Jurkat, Clone E6-1 (cell line): ENCODE measurements around the gene MAPKBP1.
A peak's percentile ranks its signal among the peaks of the same experiment; 100 is the strongest.
"Not testable (repeated sequence)": the region's sequence is repeated elsewhere in the genome, so short reads cannot be mapped to it uniquely, and the experiment has no call there.

Source experiments
- DNase-seq: peaks from one replicate; pipeline ENCODE4 v3.0.0-alpha.2; 2011; ENCODE audit warnings: low read depth, low spot score
- H3K4me3 ChIP-seq: 2 replicates; pipeline ENCODE4 v1.5.1; 2011; ENCODE audit warnings: mild to moderate bottlenecking, low read length, control low read depth, moderate library complexity

The MAPKBP1 gene

GRCh38 chr15:41820791-41821423 lies 46.6 kb downstream of the MAPKBP1 start:
- DNase-seq: no peak
- no peak overlapping the region for H3K4me3 ChIP-seq

DNA sequence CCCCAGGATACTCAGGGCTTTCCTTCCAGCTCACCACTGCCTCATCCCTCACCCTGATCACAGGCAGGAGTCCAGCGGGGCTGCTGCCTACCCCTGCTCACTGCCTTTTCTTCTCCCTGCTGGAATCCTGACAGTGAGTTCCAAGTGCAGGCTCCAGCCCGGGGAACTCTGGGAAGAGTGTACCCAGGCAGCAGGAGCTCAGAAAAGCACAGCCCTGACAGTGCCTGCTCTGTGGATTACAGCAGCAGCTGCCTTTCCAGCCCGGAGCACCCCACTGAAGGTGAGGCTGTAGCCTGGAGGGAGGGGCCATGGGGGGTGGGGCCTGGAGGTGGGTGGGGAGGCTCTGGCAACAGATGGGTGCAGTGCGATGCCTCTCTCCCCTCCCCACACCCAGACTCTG lies 47.5 kb downstream of the MAPKBP1 start:
- no peak overlapping the region for H3K4me3 ChIP-seq
- DNase-seq: no peak

DNA sequence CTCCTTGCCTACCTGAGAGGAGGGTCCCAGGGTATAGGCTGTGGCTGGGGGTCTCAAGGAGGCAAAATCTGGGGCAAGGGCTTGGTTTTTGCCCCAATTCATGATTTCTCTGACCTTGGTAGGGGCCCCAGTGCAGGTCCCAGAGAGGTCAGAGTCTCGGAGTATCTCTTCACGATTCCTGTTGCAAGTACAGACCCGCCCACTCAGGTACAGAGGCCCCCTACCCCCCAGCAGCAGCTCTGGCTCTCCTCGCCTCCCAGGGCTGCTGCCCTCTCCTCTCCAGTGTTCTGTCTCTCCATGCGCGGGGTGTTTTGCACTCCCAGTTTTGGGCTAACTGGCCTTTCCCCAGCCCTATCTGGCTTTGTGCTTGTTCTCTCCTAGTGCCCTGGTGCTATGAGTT lies 48.2 kb downstream of the MAPKBP1 start:
- H3K4me3 ChIP-seq: no peak overlapping the region
- no peak for DNase-seq

DNA sequence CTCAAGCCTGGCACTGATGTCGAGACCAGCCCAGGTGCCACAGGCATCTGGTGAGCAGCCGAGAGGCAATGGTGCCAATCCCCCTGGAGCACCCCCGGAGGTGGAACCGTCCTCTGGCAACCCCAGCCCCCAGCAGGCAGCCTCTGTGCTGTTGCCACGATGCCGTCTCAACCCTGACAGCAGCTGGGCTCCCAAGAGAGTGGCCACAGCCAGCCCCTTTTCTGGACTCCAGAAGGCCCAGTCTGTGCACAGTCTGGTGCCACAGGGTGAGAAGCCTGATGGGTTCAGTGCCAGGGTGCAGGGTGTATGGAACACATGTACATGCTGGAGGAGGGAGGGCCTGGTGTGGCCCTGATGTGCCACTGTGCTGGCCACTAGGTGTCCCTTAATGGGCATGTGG lies 48.7 kb downstream of the MAPKBP1 start:
- H3K4me3 ChIP-seq: no peak overlapping the region
- DNase-seq: no peak

DNA sequence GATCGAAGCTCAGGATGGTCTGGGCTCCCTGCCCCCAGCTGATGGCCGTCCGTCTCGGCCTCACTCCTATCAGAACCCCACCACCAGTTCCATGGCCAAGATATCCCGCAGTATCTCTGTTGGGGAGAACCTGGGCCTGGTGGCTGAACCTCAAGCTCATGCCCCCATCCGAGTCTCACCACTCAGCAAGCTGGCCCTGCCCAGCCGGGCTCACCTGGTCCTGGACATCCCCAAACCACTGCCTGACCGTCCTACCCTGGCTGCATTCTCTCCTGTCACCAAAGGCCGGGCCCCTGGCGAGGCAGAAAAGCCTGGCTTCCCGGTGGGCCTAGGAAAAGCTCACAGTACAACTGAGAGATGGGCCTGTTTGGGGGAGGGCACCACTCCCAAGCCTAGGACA lies 49.2 kb downstream of the MAPKBP1 start:
- DNase-seq: no peak
- H3K4me3 ChIP-seq: no peak overlapping the region

- H3K4me3 ChIP-seq: no peak overlapping the region
- DNase-seq: no peak
These were observed 49.9 kb downstream of the MAPKBP1 start for GRCh38 chr15:41824062-41824745.

GRCh38 chr15:41825145-41825544 lies 50.9 kb downstream of the MAPKBP1 start:
- H3K4me3 ChIP-seq: no peak overlapping the region
- DNase-seq: no peak

- DNase-seq: no peak
- H3K4me3 ChIP-seq: no peak overlapping the region
These were observed 51.6 kb downstream of the MAPKBP1 start for GRCh38 chr15:41825572-41826535.

GRCh38 chr15:41827290-41827879 lies 53.1 kb downstream of the MAPKBP1 start:
- H3K4me3 ChIP-seq: peak overlapping the region; percentile 87
- DNase-seq: no peak

DNA sequence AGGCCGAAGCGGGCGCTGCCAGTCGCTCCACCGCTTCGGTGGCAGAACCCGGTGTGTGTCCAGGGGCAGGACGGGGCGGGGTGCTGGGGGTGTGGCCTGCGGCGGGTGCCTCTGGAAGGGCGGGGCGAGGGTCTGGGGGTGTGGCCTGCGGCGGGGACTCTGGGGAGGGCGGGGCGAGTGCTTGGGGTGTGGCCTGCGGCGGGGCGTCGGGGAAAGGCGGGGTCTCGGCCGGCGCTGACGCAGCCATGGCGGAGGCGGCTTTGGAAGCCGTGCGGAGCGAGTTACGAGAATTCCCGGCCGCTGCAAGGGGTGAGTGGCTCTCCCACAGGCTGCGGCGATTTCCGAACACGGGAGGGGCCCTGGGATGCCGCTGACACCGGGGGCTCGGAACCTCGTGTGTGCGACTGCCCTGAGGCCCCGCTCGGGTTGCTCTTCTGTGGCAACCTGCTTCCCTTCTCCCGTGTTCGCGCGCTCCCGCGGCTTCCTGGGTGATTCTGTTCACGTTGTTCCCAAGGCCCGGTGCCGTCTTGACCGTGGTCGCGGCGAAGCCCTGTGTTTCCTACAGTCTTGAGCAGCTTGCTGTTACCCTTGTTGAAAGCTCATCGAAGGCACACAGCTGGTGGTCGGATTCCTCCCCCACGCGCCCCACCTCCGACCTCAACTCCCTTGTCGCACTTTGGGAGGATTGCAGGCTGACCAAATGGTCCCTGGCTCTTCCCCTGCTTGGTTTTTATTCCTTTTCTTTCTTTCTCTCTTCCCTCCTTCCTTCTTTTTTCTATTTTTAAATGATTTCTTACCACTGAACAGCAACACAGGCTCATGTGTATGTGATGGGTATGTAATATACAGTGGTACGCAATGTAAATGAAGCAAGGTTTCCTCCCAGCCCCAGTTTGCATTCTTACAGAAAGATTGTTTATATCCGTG lies 53.9 kb downstream of the MAPKBP1 start, which contains the start of gene JMJD7:
Gene JMJD7, plus strand, starts transcription at position 213 of the 927 bp plus-strand sequence. Its CDS starts 33 bp downstream, at position 246.
- peak; percentile 62 for DNase-seq
- H3K4me3 ChIP-seq: peak within 1 kb of the TSS; percentile 87

DNA sequence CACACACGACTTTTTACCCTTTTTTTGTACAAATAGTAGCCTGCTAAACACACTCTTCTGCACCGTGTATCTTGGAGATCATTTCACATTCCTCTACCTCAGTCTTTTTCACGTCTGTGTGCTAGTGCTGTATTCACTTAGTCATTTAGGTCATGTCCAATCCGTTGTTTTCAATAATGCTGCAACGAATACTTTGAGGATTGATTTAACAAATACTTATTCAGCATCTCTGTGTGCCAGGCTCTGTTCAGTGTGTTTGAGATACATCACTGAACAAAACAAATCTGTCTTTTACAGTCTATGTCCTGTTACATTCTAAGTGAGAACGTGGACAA lies 54.5 kb downstream of the MAPKBP1 start:
- peak overlapping the region; percentile 87 for H3K4me3 ChIP-seq
- DNase-seq: no peak

DNA sequence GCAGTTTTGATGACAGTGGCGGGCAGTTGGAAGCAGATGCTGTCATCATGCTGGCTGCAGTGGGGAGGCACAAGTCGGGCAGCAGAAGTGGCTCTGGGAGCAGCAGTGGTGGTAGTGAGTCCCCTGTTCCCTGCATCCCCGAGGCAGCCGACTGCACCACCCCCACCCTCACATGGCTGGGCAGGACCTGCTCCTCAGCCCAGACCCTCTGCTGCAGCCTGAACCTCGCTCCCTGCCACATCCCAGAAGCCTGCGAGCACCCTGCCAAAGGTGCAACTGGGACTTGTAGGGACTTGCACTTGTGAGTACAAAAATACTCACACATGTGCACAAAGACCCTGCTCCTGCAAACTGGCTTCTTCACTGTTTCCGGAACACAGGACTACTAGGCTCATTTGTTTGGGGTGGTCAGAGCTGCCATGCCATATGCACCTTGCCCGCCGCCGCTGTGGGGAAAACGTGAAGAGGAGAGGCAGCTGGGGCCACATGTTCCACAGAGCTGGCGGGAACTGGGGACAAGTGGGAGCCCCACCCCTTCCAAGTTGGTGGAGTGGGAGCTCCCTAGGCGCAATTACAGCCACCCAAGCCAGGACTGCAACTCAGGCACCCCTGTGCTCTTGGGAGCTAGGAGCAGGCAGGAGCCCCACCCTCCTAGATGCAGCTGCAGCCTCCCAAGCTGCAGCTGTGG lies 55.8 kb downstream of the MAPKBP1 start:
- no peak for DNase-seq
- no peak overlapping the region for H3K4me3 ChIP-seq

- peak; percentile 82 for DNase-seq
These were observed 57.0 kb downstream of the MAPKBP1 start for GRCh38 chr15:41831291-41831690.

DNA sequence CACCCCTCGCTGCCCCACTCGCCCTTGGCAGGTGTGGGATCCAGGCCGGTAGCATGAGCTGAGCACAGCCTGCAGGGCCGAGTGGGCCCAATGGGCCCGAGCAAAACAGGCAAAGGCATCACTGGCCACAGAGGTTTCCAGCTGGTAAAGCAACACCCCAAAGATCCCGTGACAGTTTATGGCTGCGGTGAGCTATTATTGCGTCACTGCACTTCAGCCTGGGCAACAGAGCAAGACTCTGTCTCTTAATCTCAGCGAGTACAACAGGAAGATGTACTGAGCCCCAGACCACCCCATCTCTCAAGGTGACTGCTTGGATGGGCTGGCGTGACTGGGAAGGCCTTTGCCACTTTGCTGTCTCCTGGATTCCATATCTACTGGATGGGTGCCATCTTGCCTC lies 57.9 kb downstream of the MAPKBP1 start:
- H3K4me3 ChIP-seq: no peak overlapping the region
- no peak for DNase-seq

More at GRCh38 chr15:41831291-41831690, 57.0 kb downstream of the MAPKBP1 start:
- H3K4me3 ChIP-seq: not testable (repeated sequence)

DNA sequence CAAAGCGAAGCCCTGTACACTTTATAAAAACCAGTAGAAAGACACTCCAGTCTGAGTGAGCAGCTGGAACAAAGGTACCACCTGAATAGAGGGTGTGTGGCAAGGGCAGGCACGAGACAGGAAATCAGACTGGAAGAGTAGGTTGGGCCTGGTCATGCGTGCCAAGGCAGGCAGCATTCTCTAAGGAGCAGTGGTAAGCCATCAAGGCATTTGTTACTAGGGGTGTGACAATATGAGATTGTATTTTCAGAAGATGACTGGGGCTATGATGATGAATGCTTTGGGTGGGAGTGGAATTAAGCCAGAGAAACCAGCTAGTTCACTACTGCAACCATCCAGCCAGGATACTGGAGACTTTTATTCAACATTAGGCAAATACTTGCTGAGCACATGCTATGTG lies 58.6 kb downstream of the MAPKBP1 start:
- DNase-seq: peak; percentile 44
- no peak overlapping the region for H3K4me3 ChIP-seq

GRCh38 chr15:41834096-41834495 lies 59.8 kb downstream of the MAPKBP1 start:
- no peak overlapping the region for H3K4me3 ChIP-seq
- no peak for DNase-seq

DNA sequence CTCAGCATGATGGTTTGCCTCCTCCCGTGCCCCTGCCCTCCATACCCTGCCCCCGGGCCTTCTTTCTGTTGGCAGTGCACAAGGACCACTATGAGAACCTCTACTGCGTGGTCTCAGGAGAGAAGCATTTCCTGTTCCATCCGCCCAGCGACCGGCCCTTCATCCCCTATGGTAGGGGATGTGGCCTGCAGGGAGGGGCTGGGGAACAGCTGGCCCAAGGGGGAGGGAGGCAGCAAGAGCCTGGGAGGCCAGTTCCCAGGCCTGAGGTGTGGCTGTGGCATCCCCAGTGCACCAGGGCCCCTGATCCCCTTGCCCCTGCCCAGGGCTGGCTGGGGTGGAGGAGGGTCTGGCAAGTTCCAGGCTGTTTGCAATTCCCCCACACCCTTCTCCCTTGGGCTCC lies 61.8 kb downstream of the MAPKBP1 start:
- DNase-seq: no peak
- no peak overlapping the region for H3K4me3 ChIP-seq
